ENCODE measurements around the gene NME4.

GRCh38 chr16:444027-444426, 47.0 kb downstream of the NME4 start:
- TF ChIP-seq CTCF (optimal IDR thresholded peaks at IDR 0.05 in 1 of 3, IDR thresholded peaks at IDR 0.05 in 1 of 3, conservative IDR thresholded peaks at IDR 0.05 in 1 of 3; ENCODE audit: extremely low read depth in 1 of 3, insufficient read depth in 2 of 3, low read length in 3 of 3) (no peak), EZH2 (IDR thresholded peaks at IDR 0.05; ENCODE audit: low read length) (no peak)
